ENCODE results near the gene KCNH4.

The KCNH4 gene

DNA sequence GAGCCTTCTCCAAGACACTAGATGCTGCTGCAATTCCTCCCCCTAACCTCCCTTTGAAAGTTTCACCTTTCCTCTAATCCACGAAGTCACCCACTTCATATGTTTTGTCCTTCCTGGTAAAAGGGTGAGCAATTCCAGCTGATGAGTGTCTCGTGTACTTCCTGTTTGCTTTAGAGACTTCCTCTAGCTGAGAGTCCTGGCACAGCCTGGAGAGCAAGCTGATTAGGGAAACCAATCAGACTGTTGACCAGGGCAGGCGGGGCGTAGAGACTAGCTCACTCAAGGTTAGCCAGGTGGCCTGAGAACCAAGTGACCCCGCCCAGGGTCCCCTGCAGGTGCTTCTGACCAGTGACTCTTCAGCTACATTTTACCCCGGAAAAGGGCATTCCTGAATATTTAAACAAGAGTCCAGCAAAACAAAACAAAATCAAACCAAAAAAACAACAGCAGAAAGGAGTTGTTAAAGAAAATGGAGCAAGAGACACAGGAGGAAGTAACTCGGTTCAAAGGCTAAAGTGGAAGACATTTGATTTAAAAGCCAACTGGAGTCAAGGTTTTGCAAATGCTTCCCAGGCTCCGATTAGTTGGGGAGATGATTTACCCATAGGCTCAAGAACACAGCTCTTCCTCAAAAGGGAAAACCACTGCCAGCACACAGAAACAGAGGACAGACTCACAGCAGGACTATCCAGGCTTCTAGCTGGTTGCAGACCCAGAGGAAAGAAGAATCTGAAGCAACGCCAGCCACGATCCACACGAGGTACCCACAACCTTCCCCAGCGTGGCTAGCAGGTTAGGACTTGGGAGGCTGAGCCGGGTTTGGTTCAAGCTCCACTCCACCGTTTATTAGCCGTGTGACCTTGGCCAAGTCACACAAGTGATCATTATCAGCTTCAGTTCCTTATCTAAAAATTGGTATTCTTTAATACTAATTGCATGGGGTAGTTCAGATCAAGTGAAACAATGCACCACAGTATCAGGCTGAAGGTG, 45.0 kb downstream of the KCNH4 start:
- no peak overlapping the region for H3K4me3 ChIP-seq (ENCODE audit: low read depth, low read length)
- H3K27ac ChIP-seq (ENCODE audit: low read depth, low read length) = peak overlapping the region; percentile 60
- no peaks in the 10 kb centered on the region for H3K36me3 ChIP-seq (ENCODE audit: insufficient read depth, low read length)
- no peak overlapping the region for H2AFZ ChIP-seq (ENCODE audit: low read length, unreplicated experiment)
- peaks cover 84% of the 10 kb centered on the region for H3K79me2 ChIP-seq (ENCODE audit: control insufficient read depth, insufficient read depth, low read length, unreplicated experiment)
- H3K4me1 ChIP-seq (ENCODE audit: control insufficient read depth, insufficient read depth, low read length, unreplicated experiment) = peaks cover 46% of the 10 kb centered on the region
- H3K27me3 ChIP-seq (ENCODE audit: insufficient read depth, low read length) = no peaks in the 10 kb centered on the region

GRCh38 chr17:42135151-42135550, 45.8 kb downstream of the KCNH4 start:
- Histone ChIP-seq H3K4me3 (ENCODE audit: low read depth, low read length) (no peak overlapping the region), H3K36me3 (ENCODE audit: insufficient read depth, low read length) (0 out of 2 replicates have a peak, but pooled peaks cover 5% of the 10 kb centered on the region), H3K79me2 (ENCODE audit: control insufficient read depth, insufficient read depth, low read length, unreplicated experiment) (peaks cover 88% of the 10 kb centered on the region), H3K27ac (ENCODE audit: low read depth, low read length) (peak overlapping the region; percentile 23; the same call in 1 of the 2 replicates), H3K27me3 (ENCODE audit: insufficient read depth, low read length) (no peaks in the 10 kb centered on the region), H2AFZ (ENCODE audit: low read length, unreplicated experiment) (no peak overlapping the region), H3K4me1 (ENCODE audit: control insufficient read depth, insufficient read depth, low read length, unreplicated experiment) (peaks cover 46% of the 10 kb centered on the region)

DNA sequence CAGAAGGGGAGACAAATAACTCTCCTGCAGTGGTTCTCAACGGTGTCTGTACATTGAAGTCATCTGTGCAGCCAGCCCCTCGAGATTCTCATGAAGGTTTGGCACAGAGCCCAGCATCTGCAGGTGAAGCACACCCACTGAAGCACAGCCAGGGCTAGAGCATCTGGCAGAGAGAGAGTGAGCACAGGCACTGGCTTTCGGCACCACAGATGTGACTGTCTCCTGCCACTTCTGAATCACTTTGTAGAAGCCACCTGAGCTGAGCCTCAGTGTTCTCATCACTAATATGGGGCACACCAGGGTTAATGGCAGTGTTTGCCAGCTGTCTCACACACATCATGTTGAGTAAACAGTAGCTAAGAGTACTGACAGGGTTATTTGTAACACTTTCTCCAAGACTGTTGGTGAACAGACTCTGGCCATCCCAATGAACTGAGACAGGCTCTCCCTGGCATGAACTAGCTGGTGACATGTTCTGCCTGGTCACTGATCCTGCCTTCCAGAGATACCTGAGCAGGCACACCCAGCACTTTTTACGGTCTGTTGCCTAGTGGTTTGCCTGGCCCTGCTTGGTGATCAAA, 47.4 kb downstream of the KCNH4 start:
- no peak overlapping the region for H2AFZ ChIP-seq (ENCODE audit: low read length, unreplicated experiment)
- no peaks in the 10 kb centered on the region for H3K27me3 ChIP-seq (ENCODE audit: insufficient read depth, low read length)
- H3K4me3 ChIP-seq (ENCODE audit: low read depth, low read length) = no peak overlapping the region
- H3K79me2 ChIP-seq (ENCODE audit: control insufficient read depth, insufficient read depth, low read length, unreplicated experiment) = peaks cover 78% of the 10 kb centered on the region
- H3K27ac ChIP-seq (ENCODE audit: low read depth, low read length) = peak overlapping the region; percentile 29; the same call in 1 of the 2 replicates
- H3K36me3 ChIP-seq (ENCODE audit: insufficient read depth, low read length) = peaks cover 14% of the 10 kb centered on the region; the same call in 1 of the 2 replicates
- peaks cover 46% of the 10 kb centered on the region for H3K4me1 ChIP-seq (ENCODE audit: control insufficient read depth, insufficient read depth, low read length, unreplicated experiment)

- Histone ChIP-seq H3K4me1 (ENCODE audit: control insufficient read depth, insufficient read depth, low read length, unreplicated experiment) (peaks cover 46% of the 10 kb centered on the region), H3K4me3 (ENCODE audit: low read depth, low read length) (no peak overlapping the region), H2AFZ (ENCODE audit: low read length, unreplicated experiment) (no peak overlapping the region), H3K36me3 (ENCODE audit: insufficient read depth, low read length) (peaks cover 18% of the 10 kb centered on the region; the same call in 1 of the 2 replicates), H3K27ac (ENCODE audit: low read depth, low read length) (peak overlapping the region; percentile 29; the same call in 1 of the 2 replicates), H3K79me2 (ENCODE audit: control insufficient read depth, insufficient read depth, low read length, unreplicated experiment) (peaks cover 72% of the 10 kb centered on the region), H3K27me3 (ENCODE audit: insufficient read depth, low read length) (no peaks in the 10 kb centered on the region)
These were observed 48.0 kb downstream of the KCNH4 start for GRCh38 chr17:42132941-42133340.

DNA sequence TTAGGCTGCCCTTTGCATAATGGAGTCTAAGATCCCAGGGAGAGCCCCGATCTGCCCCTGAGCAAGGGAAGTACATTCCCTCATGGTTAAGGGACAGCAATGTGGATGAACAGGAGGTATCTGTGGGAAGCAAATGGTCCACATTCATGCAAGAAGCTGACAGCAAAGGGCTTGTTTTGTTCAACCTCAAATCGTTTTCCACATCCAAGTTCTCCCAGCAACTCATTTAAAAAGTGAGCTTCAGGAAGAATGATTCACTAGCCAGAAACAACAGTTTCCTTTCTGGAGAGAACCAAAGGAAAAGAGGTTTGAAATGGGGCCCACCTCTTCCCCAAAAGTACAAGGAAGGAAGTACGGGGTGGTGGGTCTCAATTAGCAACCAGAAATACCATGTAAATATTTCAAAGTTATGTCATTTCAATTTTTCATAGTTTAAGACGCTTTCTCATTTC, 48.9 kb downstream of the KCNH4 start:
- Histone ChIP-seq H3K36me3 (ENCODE audit: insufficient read depth, low read length) (peaks cover 18% of the 10 kb centered on the region; the same call in 1 of the 2 replicates), H3K4me3 (ENCODE audit: low read depth, low read length) (no peak overlapping the region), H2AFZ (ENCODE audit: low read length, unreplicated experiment) (no peak overlapping the region), H3K27me3 (ENCODE audit: insufficient read depth, low read length) (no peaks in the 10 kb centered on the region), H3K79me2 (ENCODE audit: control insufficient read depth, insufficient read depth, low read length, unreplicated experiment) (peaks cover 70% of the 10 kb centered on the region), H3K4me1 (ENCODE audit: control insufficient read depth, insufficient read depth, low read length, unreplicated experiment) (peaks cover 46% of the 10 kb centered on the region), H3K27ac (ENCODE audit: low read depth, low read length) (peak overlapping the region; percentile 45)

DNA sequence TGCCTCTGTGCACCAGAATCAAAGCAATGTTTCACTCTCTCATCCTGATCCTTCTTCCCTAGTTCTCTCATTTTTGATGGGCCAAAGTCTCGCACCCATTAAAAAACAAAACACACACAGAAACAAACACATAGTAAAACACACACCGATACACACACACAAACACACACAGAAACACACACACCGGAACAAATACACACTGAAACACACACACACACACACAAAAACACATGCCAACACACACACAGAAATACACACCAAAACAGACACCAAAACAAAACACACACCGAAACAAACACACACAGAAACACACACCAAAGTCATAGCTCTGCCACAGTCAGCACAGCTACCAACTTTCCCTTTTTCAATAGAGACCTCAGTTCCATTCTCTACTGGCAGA, 49.7 kb downstream of the KCNH4 start:
- Histone ChIP-seq H3K79me2 (ENCODE audit: control insufficient read depth, insufficient read depth, low read length, unreplicated experiment) (peaks cover 64% of the 10 kb centered on the region), H3K4me1 (ENCODE audit: control insufficient read depth, insufficient read depth, low read length, unreplicated experiment) (peaks cover 41% of the 10 kb centered on the region)

DNA sequence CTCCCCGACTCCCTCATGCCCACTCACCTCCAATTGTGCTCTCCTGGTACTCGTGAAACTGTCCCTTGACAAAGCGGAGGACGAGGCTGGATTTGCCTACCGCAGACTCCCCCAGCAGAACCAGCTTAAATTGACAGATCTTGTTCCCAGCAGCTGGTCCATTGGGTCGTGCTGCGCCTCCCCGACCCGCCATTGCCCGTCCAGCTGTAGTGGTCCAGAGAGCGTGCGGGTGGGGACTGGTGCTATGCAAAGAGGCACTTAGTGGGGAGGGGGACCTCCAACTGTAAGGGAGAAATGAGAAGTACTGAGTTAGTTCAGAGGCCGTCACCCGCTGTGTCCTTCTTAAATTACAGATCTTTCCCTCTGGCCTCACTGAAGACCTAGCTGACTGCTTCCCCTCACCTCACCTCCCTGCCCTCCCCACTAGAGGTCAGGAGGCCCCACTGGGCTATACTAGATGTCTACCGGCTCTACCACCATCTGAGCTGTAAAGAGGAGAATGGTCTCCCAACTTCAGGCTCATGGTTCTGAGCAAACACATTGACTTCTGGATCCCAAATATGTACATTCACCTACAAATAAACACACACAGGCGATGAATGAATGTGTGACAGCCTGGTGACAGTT, 50.5 kb downstream of the KCNH4 start:
- Histone ChIP-seq H3K27me3 (ENCODE audit: insufficient read depth, low read length) (no peaks in the 10 kb centered on the region), H3K79me2 (ENCODE audit: control insufficient read depth, insufficient read depth, low read length, unreplicated experiment) (peaks cover 55% of the 10 kb centered on the region), H2AFZ (ENCODE audit: low read length, unreplicated experiment) (no peak overlapping the region), H3K4me1 (ENCODE audit: control insufficient read depth, insufficient read depth, low read length, unreplicated experiment) (peaks cover 33% of the 10 kb centered on the region), H3K4me3 (ENCODE audit: low read depth, low read length) (no peak overlapping the region), H3K36me3 (ENCODE audit: insufficient read depth, low read length) (peaks cover 18% of the 10 kb centered on the region; the same call in 1 of the 2 replicates), H3K27ac (ENCODE audit: low read depth, low read length) (no peak overlapping the region)

More for the DNA sequence above, 49.7 kb downstream of the KCNH4 start:
- H3K27ac ChIP-seq (ENCODE audit: low read depth, low read length) = peak overlapping the region; percentile 45
- peaks cover 18% of the 10 kb centered on the region; the same call in 1 of the 2 replicates for H3K36me3 ChIP-seq (ENCODE audit: insufficient read depth, low read length)
- no peak overlapping the region for H2AFZ ChIP-seq (ENCODE audit: low read length, unreplicated experiment)
- no peak overlapping the region for H3K4me3 ChIP-seq (ENCODE audit: low read depth, low read length)
- H3K27me3 ChIP-seq (ENCODE audit: insufficient read depth, low read length) = no peaks in the 10 kb centered on the region

DNA sequence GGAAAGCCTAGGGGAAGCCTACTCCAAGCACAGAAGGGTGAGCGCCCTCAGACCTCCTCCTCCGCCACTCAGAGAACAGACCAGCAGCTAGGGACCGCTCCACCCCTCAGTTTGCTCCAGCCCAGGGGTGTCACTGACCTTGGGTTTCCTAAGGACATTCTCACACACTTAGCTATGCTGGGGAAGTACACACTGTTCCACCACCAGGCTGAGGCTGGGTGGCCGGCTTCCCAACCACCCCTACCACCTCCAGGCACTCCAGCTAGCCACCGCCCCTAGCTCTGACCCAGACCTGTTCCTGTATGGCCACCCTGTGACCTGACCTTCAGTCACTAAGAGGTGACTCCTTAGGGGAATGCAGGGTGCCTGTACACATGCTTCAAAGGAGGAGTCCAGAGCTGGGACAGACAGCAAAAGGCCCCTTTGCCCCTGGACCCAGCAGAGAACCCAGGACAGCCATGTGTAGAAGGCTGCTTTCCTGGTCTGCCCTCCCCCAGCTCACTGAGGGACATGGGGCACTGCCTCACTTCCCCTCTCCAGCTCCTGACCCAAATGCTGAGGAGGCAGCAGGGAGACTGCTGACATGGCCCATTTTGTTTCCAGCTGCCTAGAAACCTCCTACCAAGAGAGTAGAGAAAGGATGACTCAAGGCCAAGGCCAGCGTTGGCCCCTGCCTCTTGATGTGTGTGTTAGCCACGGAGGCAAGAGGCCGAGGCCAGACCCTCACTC, 51.7 kb downstream of the KCNH4 start:
- H3K27ac ChIP-seq (ENCODE audit: low read depth, low read length) = no peak overlapping the region
- no peak overlapping the region for H2AFZ ChIP-seq (ENCODE audit: low read length, unreplicated experiment)
- no peaks in the 10 kb centered on the region for H3K27me3 ChIP-seq (ENCODE audit: insufficient read depth, low read length)
- H3K79me2 ChIP-seq (ENCODE audit: control insufficient read depth, insufficient read depth, low read length, unreplicated experiment) = peaks cover 45% of the 10 kb centered on the region
- H3K36me3 ChIP-seq (ENCODE audit: insufficient read depth, low read length) = peaks cover 18% of the 10 kb centered on the region; the same call in 1 of the 2 replicates
- H3K4me1 ChIP-seq (ENCODE audit: control insufficient read depth, insufficient read depth, low read length, unreplicated experiment) = peaks cover 30% of the 10 kb centered on the region
- H3K4me3 ChIP-seq (ENCODE audit: low read depth, low read length) = no peak overlapping the region

DNA sequence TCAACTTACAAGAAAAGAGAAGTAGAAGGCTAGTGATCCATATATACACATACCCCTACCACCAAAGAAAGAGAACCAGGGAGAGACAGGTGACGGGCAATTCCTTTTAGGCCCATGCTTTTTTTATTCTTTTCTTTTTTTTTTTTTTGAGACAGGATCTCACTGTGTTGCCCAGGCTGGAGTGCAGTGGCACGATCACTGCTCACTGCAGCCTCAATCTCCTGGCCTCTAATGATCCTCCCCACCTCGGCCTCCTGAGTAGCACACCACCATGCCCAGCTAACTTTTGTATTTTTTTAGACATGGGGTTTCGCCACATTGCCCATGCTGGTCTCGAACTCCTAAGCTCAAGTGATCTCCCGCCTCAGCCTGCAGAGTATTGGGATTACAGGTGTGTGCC, 53.5 kb downstream of the KCNH4 start:
- Histone ChIP-seq H3K79me2 (ENCODE audit: control insufficient read depth, insufficient read depth, low read length, unreplicated experiment) (peaks cover 27% of the 10 kb centered on the region), H3K4me1 (ENCODE audit: control insufficient read depth, insufficient read depth, low read length, unreplicated experiment) (peaks cover 13% of the 10 kb centered on the region), H3K27ac (ENCODE audit: low read depth, low read length) (no peak overlapping the region), H3K27me3 (ENCODE audit: insufficient read depth, low read length) (no peaks in the 10 kb centered on the region), H3K4me3 (ENCODE audit: low read depth, low read length) (no peak overlapping the region), H2AFZ (ENCODE audit: low read length, unreplicated experiment) (no peak overlapping the region), H3K36me3 (ENCODE audit: insufficient read depth, low read length) (peaks cover 18% of the 10 kb centered on the region; the same call in 1 of the 2 replicates)

DNA sequence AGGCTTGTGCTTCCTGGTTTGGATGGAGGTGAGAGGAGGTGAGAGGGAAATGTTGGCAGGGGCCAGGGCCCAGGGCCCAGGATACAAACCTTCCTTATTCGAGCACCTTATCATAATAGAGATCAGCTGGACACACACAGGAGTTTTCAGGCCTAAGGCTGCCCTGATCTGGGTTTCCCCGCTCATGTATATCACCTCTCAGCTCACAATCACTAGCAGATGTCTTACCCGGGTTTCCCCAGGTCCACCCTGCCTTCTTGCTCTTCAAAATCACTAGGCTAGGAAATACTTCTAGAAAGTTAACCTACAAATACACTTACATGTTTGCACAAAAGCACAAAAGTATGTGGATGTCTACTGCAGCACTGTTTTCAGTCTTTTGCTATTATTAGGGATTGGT, 54.1 kb downstream of the KCNH4 start:
- peaks cover 18% of the 10 kb centered on the region; the same call in 1 of the 2 replicates for H3K36me3 ChIP-seq (ENCODE audit: insufficient read depth, low read length)
- no peak overlapping the region for H2AFZ ChIP-seq (ENCODE audit: low read length, unreplicated experiment)
- H3K4me3 ChIP-seq (ENCODE audit: low read depth, low read length) = no peak overlapping the region
- no peaks in the 10 kb centered on the region for H3K27me3 ChIP-seq (ENCODE audit: insufficient read depth, low read length)
- peaks cover 22% of the 10 kb centered on the region for H3K79me2 ChIP-seq (ENCODE audit: control insufficient read depth, insufficient read depth, low read length, unreplicated experiment)
- H3K27ac ChIP-seq (ENCODE audit: low read depth, low read length) = no peak overlapping the region
- H3K4me1 ChIP-seq (ENCODE audit: control insufficient read depth, insufficient read depth, low read length, unreplicated experiment) = peaks cover 7% of the 10 kb centered on the region

Data from ACC112 (cell line).